Measurements from ENCODE around the gene EXOSC2. TPM values are rescaled to one million over a fixed set of nuclear protein-coding genes. Genes with fewer than 3 reads are reported as not detected.

The EXOSC2 gene
- total and polyA plus RNA-seq, 2 of the 8 experiments (the other 6 are each of a cell fraction or from before 2014, with no cell fraction given) = 47.8 to 93.6 TPM

DNA sequence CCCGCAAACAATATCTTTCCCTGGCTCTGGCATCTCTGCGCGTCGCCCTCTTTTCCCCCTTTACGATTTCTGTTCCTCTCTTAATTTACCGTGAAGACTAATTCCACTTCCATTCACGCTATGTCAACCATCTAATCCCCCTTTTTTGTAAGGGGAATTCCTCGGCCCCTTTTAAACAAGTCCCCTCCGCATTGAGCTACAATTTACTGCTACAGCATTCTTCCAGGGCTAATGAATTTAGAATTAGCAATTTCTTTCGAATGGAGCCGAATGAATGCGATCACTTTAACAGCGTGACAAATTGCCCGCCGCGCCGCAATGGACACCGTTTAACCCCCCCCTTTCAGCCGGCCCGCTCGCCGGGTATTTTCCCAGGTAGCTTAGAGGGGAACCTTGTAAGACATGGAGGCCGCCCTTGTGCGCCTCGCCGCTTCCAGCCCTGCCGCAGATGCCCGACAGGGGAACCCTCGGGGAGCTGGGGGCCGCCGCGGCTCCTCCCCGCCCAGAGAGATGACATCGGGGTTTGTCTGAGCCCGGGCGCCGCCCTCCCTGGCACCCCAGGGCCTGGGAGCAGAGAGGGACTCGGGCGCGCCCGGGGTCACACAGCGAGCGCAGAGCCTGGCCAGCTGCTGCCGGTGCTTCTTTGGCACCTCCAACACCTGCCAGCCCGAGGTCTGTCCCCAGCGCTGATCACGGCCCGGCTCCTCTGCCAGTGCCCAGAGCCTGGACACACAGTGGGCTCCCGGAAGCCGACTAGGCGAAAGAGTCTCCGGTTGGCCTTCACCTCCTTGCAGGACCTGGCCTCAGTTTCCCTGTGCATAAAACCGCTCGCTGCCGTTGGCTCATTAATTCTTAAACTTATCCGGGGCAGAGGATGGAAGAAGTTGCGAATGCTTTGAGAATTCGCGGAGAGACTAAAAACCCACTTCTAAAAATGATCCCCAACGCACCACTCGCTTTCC is 27.9 kb upstream of the EXOSC2 start:
- Histone ChIP-seq H3K27ac (ENCODE audit: low read depth, low read length) (no peak overlapping the region), H3K36me3 (ENCODE audit: control insufficient read depth in 2 of 4, insufficient read depth in 4 of 4, low read length in 3 of 4) (peaks cover 0 to 4% (median 0%) of the 10 kb centered on the region in 4 experiments; a peak in 1 of 8 replicates), H3K4ac (replicated peaks; ENCODE audit: insufficient read length, low read depth, low read length) (no peak overlapping the region), H4K91ac (replicated peaks; ENCODE audit: insufficient read length, low read length) (no peak overlapping the region), H2BK5ac (ENCODE audit: low read depth, low read length) (no peak overlapping the region), H3K23me2 (ENCODE audit: low read depth, low read length) (peaks cover 10% of the 10 kb centered on the region; the same call in 1 of the 2 replicates), H2BK20ac (ENCODE audit: low read length) (0 out of 2 replicates have a peak overlapping the region, but pooled peaks have one; percentile 72), H3K9ac (replicated peaks in 1 of 4; ENCODE audit: extremely low read depth in 1 of 4, low read depth in 3 of 4, low read length in 3 of 4) (no peak overlapping the region), H3K4me2 (ENCODE audit: insufficient read depth in 1 of 2, low read depth in 2 of 2, low read length in 2 of 2) (peak overlapping the region; percentile 62), H3K18ac (ENCODE audit: extremely low read depth, low read length) (peak overlapping the region; percentile 48; the same call in 1 of the 2 replicates), H3K56ac (replicated peaks; ENCODE audit: insufficient read length, low read depth, low read length) (no peak overlapping the region), H2BK120ac (replicated peaks; ENCODE audit: low read depth, low read length) (no peak overlapping the region), H3K4me3 (ENCODE audit: extremely low read depth in 1 of 4, insufficient read depth in 2 of 4, low read depth in 3 of 4, low read length in 4 of 4) (peak overlapping the region; percentile 6 to 58 (median 28); a peak in 6 of 8 replicates), H2BK15ac (ENCODE audit: low read length) (no peak overlapping the region), H4K8ac (ENCODE audit: extremely low read depth, insufficient read depth, low read length) (peak overlapping the region; percentile 57; the same call in 1 of the 2 replicates), H2AK5ac (ENCODE audit: low read depth, low read length) (no peak overlapping the region; the same call in 1 of the 2 replicates), H3K79me2 (ENCODE audit: control insufficient read depth in 1 of 2, insufficient read depth in 2 of 2, low read length in 2 of 2) (no peaks in the 10 kb centered on the region), H3K14ac (ENCODE audit: insufficient read length) (no peak overlapping the region), H3K27me3 (replicated peaks in 1 of 4; ENCODE audit: control insufficient read depth in 3 of 4, extremely low read depth in 1 of 4, insufficient read depth in 3 of 4, low read length in 3 of 4) (peaks cover 79 to 90% (median 89%) of the 10 kb centered on the region in 4 experiments), H4K5ac (ENCODE audit: insufficient read length, low read depth, low read length) (no peak overlapping the region), H3K23ac (ENCODE audit: insufficient read length) (no peak overlapping the region), H2AFZ (ENCODE audit: low read length) (no peak overlapping the region), H3K9me3 (ENCODE audit: insufficient read depth in 2 of 2, low read depth in 1 of 2, low read length in 1 of 2) (no peaks in the 10 kb centered on the region), H3K79me1 (ENCODE audit: low read depth, low read length) (no peaks in the 10 kb centered on the region), H3K4me1 (replicated peaks in 1 of 4; ENCODE audit: control insufficient read depth in 3 of 4, insufficient read depth in 4 of 4, low read length in 3 of 4) (peaks cover 4 to 43% (median 28%) of the 10 kb centered on the region in 4 experiments), H4K20me1 (replicated peaks in 1 of 2; ENCODE audit: control insufficient read depth in 1 of 2, insufficient read depth in 2 of 2, low read length in 2 of 2) (peaks cover 9 to 19% of the 10 kb centered on the region in 2 experiments), H2BK12ac (ENCODE audit: low read depth, low read length) (0 out of 2 replicates have a peak overlapping the region, but pooled peaks have one; percentile 68)
- CTCF ChIA-PET (ENCODE audit: partially characterized antibody) = interaction anchor here (0.5 to 6.0 kb wide), 7 partner anchors 15 to 901 kb away, joined by 3 to 53 read pairs (median 4); no protein-coding TSS in a partner anchor
- 4% methylated on average over 61 of the region's 61 CpGs; no CpG with 5 or more reads in 1 of the 2 experiments for WGBS, 2 experiments (ENCODE audit: extremely low coverage in 1 of 2, insufficient coverage in 1 of 2, insufficient read length in 1 of 2, insufficient replicate concordance in 2 of 2, low coverage in 1 of 2, low lambda C conversion rate in 2 of 2, missing lambda C conversion rate in 1 of 2)
- POLR2A ChIA-PET (ENCODE audit: partially characterized antibody) = interaction anchor here (1.0 to 2.6 kb wide), 5 partner anchors 10 to 178 kb away, joined by 3 to 9 read pairs (median 4); no protein-coding TSS in a partner anchor
- DNase-seq (ENCODE audit: low read depth in 1 of 2, low spot score in 2 of 2) (peak in 1 of 2 experiments; percentile 71), FAIRE-seq (no peak)
- TF ChIP-seq, protein P1, sequence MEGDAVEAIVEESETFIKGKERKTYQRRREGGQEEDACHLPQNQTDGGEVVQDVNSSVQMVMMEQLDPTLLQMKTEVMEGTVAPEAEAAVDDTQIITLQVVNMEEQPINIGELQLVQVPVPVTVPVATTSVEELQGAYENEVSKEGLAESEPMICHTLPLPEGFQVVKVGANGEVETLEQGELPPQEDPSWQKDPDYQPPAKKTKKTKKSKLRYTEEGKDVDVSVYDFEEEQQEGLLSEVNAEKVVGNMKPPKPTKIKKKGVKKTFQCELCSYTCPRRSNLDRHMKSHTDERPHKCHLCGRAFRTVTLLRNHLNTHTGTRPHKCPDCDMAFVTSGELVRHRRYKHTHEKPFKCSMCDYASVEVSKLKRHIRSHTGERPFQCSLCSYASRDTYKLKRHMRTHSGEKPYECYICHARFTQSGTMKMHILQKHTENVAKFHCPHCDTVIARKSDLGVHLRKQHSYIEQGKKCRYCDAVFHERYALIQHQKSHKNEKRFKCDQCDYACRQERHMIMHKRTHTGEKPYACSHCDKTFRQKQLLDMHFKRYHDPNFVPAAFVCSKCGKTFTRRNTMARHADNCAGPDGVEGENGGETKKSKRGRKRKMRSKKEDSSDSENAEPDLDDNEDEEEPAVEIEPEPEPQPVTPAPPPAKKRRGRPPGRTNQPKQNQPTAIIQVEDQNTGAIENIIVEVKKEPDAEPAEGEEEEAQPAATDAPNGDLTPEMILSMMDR (IDR thresholded peaks at IDR 0.05; ENCODE audit: control extremely low read depth in 1 of 3, insufficient read depth in 1 of 3, low read depth in 1 of 3, low read length in 3 of 3) = no peak
- no peak for TF ChIP-seq CHD2 (IDR thresholded peaks at IDR 0.05; ENCODE audit: low read length)
- no peak for TF ChIP-seq RAD21 (IDR thresholded peaks at IDR 0.05 in 1 of 2, conservative IDR thresholded peaks at IDR 0.05 in 1 of 2; ENCODE audit: low read depth in 2 of 2, low read length in 2 of 2)
- TF ChIP-seq JUN (IDR thresholded peaks at IDR 0.05; ENCODE audit: low read depth, low read length) = no peak
- TF ChIP-seq BACH1 (IDR thresholded peaks at IDR 0.05; ENCODE audit: low read length) = no peak
- TF ChIP-seq SUZ12 (IDR thresholded peaks at IDR 0.05; ENCODE audit: low read length) = peak; percentile 96
- TF ChIP-seq CHD1 (IDR thresholded peaks at IDR 0.05; ENCODE audit: low read depth, low read length) = no peak

Data from H1 (cell line).